GM12872 (cell line): ENCODE measurements around the gene TMEM217.
A peak's percentile ranks its signal among the peaks of the same experiment; 100 is the strongest.

Source experiments
- TF ChIP-seq, protein P1 (sequence below): IDR thresholded peaks from 3 replicates; pipeline ENCODE4 v1.5.1; 2011; ENCODE audit warnings: low read depth, mild to moderate bottlenecking, low read length, moderate library complexity; ENCODE audit not compliant: insufficient read depth

Gene TMEM217

DNA sequence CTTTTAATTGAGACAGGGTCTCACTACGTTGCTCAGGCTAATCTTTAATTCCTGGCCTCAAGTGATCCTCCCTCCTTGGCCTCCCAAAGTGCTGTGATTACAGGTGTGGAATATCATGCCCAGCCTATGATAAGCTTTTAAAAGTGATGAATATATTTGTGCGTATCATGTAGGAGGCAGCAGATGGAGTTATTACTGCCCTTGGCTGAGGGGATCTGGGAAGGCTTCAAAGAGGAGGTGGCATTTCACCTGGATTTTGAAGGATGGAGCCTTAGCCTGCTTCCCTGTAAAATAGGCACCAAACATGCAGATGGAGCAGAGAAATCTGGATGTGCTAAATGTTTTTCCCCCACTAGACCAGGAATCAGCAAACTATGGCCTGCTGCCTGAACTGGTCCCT lies 77.9 kb downstream of the TMEM217 start:
- TF ChIP-seq, protein P1, sequence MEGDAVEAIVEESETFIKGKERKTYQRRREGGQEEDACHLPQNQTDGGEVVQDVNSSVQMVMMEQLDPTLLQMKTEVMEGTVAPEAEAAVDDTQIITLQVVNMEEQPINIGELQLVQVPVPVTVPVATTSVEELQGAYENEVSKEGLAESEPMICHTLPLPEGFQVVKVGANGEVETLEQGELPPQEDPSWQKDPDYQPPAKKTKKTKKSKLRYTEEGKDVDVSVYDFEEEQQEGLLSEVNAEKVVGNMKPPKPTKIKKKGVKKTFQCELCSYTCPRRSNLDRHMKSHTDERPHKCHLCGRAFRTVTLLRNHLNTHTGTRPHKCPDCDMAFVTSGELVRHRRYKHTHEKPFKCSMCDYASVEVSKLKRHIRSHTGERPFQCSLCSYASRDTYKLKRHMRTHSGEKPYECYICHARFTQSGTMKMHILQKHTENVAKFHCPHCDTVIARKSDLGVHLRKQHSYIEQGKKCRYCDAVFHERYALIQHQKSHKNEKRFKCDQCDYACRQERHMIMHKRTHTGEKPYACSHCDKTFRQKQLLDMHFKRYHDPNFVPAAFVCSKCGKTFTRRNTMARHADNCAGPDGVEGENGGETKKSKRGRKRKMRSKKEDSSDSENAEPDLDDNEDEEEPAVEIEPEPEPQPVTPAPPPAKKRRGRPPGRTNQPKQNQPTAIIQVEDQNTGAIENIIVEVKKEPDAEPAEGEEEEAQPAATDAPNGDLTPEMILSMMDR = no peak

DNA sequence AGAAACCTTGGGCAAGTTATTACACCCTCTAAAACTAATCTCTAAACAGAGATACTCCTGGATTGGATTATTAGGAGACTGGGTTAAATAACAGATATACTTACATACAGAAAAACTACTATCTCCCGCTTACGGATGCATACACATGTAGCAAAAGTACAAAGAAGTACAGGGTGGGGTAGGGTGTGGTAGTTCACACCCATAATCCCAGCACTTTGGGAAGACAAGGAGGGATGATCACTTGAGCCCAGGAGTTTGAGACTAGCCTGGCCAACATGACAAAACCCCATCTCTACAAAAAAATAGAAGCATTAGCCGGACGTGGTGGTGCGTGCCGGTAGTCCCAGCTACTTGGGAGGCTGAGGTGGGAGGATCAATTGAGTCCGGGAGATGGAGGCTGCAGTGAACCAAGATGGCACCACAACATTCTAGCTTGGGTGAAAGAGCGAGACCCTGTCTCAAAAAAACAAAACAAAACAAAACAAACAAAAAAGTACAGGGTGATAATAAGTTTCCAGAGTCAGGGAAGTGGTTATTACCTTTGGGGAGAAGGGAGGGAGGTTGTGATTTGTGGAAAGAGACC lies 79.9 kb downstream of the TMEM217 start:
- TF ChIP-seq, protein P1 = no peak

DNA sequence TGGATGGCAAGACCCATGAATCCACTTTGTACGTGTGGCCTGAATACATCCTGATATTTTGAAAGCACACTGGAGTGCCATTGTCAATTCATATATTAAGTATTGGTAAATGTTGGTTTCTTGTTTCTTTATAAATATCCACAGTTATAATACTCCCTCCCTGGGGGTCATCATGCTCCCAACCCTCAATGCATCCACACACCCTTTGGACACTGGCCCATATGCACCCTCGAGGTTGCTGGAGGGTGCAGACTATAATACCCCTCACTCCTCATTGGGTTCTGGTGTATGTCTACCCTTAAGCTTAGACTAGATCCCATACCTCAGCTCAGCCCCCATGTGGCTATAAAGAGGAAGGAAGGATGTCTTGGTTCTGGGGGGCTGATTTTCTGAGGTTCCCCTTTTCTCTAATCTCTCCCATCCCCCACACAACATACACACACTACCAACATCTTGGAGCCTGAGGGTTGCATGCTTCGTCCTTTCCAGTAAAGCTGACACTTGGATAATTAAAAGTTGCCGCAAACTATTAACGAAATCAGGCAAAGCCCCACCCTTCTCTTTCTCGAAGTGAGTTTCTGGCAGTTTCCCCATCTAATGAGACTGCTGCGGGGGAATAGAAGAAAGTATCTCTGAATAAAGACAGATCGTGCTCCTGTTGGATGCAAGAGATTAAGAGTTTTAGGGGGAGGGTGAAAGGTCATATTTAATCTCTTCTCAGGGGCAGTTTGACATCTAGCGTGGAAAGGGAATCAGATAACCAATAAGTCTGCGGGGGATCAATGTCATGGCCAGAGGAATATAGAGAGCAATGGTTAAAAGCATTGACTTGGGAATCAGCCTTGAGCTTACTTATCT lies 80.6 kb downstream of the TMEM217 start:
- TF ChIP-seq, protein P1 = 0 out of 3 replicates have a peak, but pooled peaks have one; percentile 5

DNA sequence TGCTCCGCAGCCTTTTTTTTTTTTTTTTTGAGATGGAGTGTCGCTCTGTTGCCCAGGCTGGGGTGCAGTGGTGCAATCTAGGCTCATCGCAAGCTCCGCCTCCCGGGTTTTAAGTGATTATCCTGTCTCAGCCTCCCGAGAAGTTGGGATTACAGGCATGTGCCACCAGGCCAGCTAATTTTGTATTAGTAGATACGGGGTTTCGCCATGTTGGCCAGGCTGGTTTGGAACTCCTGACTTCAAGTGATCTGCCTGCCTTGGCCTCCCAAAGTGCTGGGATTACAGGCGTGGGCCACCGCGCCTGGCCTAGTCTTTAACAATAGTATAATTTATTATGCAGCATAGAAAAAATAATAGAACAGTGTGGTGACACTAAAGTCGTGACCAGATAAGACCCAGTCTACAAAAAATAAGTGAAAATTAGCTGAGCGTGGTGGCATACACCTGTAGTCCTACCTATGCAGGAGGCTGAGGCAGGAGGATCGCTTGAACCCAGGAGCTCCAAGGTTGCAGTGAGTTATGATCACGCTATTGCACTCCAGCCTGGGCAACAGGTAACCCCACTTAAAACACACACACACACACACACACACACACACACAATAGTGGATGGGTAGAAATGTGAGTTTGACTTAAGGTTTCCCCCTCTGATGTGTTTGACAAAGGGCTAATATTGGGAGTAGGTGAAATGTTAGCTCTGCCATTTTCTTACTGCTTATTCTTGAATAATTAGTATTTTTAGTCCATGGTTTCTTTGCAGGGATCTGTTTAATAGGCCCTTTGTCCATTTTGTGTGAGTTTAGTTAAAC lies 81.5 kb downstream of the TMEM217 start:
- TF ChIP-seq, protein P1 = no peak

DNA sequence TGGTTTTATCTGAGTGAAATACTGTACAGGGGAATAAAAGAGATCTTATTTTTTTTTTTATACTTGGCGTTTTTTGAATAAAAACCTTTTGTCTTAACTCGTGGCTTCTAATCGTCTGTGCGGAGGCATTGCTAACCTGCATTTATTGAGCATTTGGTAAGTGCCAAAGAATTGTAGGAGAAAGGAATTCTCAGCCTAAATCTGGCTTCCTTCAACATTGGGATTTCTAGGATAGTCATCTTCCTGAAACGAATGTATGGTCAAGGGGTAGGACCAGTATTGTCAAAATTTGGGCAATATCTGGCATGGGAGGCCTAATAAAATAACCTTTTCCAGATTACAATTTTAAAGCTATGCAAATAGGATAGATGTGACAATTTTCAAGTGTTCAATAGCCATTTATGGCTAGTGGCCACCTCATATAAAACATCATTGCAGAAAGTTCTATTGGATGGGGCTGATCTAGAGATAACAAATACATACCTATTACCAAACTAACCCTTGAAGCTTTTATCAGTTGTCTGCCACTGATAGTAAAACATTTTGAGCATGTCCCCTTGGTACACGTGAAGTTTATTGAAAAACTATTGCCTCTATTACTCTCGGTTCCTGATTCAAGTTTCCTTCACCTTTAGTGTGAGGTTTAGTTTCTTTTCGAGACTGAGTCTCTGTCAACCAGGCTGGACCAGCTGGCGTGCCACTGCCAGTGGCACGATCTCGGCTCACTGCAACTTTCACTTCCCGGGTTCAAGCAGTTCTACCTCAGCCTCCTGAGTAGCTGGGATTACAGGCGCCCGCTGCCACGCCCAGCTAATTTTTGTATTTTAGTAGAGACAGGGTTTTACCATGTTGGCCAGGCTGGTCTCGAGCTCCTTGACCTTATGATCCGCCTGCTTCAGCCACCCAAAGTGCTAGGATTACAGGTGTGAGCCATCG lies 82.3 kb downstream of the TMEM217 start:
- TF ChIP-seq, protein P1 = no peak

DNA sequence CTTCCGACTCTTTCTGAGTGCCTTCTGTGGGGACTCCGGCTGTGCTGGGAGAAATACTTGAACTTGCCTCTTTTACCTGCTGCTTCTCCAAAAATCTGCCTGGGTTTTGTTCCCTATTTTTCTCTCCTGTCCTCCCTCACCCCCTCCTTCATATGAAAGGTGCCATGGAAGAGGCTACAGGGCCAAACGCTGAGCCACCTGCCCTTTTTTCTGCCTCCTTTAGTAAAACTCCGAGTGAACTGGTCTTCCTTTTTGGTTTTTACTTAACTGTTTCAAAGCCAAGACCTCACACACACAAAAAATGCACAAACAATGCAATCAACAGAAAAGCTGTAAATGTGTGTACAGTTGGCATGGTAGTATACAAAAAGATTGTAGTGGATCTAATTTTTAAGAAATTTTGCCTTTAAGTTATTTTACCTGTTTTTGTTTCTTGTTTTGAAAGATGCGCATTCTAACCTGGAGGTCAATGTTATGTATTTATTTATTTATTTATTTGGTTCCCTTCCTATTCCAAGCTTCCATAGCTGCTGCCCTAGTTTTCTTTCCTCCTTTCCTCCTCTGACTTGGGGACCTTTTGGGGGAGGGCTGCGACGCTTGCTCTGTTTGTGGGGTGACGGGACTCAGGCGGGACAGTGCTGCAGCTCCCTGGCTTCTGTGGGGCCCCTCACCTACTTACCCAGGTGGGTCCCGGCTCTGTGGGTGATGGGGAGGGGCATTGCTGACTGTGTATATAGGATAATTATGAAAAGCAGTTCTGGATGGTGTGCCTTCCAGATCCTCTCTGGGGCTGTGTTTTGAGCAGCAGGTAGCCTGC lies 83.2 kb downstream of the TMEM217 start:
- TF ChIP-seq, protein P1 = no peak
